ENCODE measurements around the gene MT1E.
"Not testable (repeated sequence)": the region's sequence is repeated elsewhere in the genome, so short reads cannot be mapped to it uniquely, and the experiment has no call there.

MT1E gene

DNA sequence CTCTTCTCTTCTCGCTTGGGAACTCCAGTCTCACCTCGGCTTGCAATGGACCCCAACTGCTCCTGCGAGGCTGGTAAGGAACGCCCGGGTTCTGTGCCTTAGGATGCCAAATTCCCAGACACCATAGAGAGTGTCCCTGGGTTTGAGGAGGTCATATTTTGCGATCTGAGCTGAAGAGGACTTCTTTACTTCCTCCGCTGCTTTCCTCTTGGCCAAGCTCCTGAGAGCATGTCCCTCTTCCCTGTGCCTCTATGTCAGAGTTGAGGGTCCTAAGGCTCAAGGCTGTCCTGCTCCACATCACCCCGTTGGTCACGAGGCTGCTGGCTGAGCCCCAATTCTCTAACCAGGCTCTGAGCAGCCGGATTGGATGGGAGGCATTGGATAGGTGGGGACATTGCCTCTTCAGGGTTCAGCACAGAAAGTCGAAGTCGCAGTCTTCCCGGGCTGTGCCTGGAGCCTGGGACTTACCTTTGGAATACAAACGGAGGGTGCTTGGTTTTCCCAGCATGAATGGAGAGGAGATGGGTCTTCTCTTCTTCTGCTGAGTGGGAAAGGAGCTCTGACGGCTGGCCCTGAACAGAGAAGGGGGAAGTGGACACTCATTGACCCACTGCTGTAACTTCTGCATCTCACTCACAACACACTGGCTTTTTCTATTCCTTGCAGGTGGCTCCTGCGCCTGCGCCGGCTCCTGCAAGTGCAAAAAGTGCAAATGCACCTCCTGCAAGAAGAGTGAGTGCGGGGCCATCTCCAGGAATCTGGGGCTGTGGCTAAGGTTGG, 44.4 kb downstream of the MT1E start:
- peaks cover 56% of the 10 kb centered on the region for H3K27me3 ChIP-seq (ENCODE audit: control insufficient read depth, insufficient read depth, low read length)
- H3K4me3 ChIP-seq (ENCODE audit: low read length) = no peak overlapping the region
- H3K36me3 ChIP-seq (ENCODE audit: insufficient read depth, low read length) = no peaks in the 10 kb centered on the region
- H3K9ac ChIP-seq (ENCODE audit: low read depth, low read length) = no peak overlapping the region
- peaks cover 3% of the 10 kb centered on the region for H3K4me1 ChIP-seq (ENCODE audit: control insufficient read depth, insufficient read depth, low read length)
- H3K4me2 ChIP-seq (ENCODE audit: low read length) = no peak overlapping the region
- no peaks in the 10 kb centered on the region for H3K9me3 ChIP-seq (replicated peaks; ENCODE audit: low read length)

DNA sequence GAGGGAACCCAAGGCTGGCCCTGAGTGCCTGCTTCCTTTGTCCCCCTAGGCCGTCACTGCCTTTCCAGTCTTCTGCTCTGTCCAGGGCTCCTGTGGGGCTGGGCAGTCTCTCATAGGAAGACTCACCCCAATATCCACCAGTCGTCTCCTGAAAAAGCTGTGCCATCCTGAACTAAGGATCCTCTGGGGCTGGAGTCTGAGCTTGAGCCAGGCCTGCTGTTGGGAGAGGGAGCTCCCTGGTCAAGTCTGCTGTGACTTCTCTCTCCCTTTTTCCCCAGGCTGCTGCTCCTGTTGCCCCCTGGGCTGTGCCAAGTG, 45.0 kb downstream of the MT1E start:
- peaks cover 56% of the 10 kb centered on the region for H3K27me3 ChIP-seq (ENCODE audit: control insufficient read depth, insufficient read depth, low read length)
- H3K36me3 ChIP-seq (ENCODE audit: insufficient read depth, low read length) = no peaks in the 10 kb centered on the region
- H3K4me1 ChIP-seq (ENCODE audit: control insufficient read depth, insufficient read depth, low read length) = peaks cover 3% of the 10 kb centered on the region
- H3K4me2 ChIP-seq (ENCODE audit: low read length) = no peak overlapping the region
- no peak overlapping the region for H3K9ac ChIP-seq (ENCODE audit: low read depth, low read length)
- H3K9me3 ChIP-seq (replicated peaks; ENCODE audit: low read length) = no peaks in the 10 kb centered on the region
- H3K4me3 ChIP-seq (ENCODE audit: low read length) = no peak overlapping the region

GRCh38 chr16:56671691-56672090, 46.1 kb downstream of the MT1E start:
- H3K4me1 ChIP-seq (ENCODE audit: control insufficient read depth, insufficient read depth, low read length); H3K4me3 ChIP-seq (ENCODE audit: low read length); H3K9me3 ChIP-seq (replicated peaks; ENCODE audit: low read length); H3K36me3 ChIP-seq (ENCODE audit: insufficient read depth, low read length); H3K9ac ChIP-seq (ENCODE audit: low read depth, low read length); H3K4me2 ChIP-seq (ENCODE audit: low read length): not testable (repeated sequence)
- H3K27me3 ChIP-seq (ENCODE audit: control insufficient read depth, insufficient read depth, low read length) = peaks cover 47% of the 10 kb centered on the region

DNA sequence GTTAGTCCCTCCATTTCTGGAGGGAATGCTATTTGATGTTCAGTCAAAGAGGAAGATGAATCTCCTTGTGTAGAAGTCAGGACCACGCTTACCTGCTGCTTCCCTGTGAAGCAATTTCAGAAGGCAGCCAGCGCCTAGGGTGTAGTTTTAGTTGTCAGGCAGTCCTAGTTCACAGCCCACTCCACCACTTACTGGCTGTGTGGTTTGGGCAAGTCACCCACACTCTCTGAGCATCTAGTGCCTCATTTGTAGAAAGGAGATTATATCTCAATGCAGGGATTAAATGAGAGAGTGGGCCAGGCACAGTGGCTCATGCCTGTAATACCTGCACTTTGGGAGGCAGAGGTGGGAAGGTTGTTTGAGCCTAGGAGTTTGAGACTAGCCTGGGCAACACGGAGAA, 46.6 kb downstream of the MT1E start:
- peaks cover 42% of the 10 kb centered on the region for H3K27me3 ChIP-seq (ENCODE audit: control insufficient read depth, insufficient read depth, low read length)
- H3K9me3 ChIP-seq (replicated peaks; ENCODE audit: low read length); H3K4me3 ChIP-seq (ENCODE audit: low read length); H3K9ac ChIP-seq (ENCODE audit: low read depth, low read length); H3K4me1 ChIP-seq (ENCODE audit: control insufficient read depth, insufficient read depth, low read length); H3K4me2 ChIP-seq (ENCODE audit: low read length); H3K36me3 ChIP-seq (ENCODE audit: insufficient read depth, low read length): not testable (repeated sequence)

DNA sequence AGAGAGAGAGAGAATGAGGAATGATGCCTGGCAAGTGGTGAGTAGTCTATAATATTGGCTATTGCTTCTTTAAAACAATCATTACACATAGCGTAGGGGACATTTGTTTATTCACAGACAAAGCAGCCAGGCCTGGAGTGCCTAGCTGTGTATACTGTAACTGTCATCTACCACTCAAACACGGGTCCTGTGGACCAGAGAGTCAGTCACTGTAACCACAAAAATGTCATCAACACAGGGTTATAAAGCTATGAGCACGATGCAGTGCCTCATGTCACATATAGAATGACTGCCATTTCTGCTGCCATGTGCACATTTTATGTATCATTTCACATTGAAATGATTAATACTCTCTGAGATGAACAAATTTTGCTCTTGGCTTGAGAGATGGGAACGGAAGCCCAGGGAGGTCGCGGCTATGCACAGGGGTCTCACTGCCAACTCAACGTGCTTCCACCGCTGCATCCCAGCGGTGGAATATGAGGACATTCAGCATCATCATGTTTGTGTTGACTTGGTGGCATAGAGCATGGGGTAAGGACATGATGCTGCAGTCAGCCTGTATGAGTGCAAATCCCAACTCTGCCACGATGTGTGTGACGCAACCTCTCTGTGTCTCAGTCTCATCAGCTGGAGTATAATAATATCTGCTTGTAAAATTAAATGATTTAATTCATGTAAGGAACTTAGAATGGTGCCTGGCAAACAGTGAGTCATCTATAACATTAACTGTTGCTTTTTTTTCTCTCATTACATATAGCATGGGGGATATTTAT, 47.4 kb downstream of the MT1E start:
- Histone ChIP-seq H3K9me3 (replicated peaks; ENCODE audit: low read length) (no peaks in the 10 kb centered on the region), H3K36me3 (ENCODE audit: insufficient read depth, low read length) (no peaks in the 10 kb centered on the region), H3K4me1 (ENCODE audit: control insufficient read depth, insufficient read depth, low read length) (peaks cover 1% of the 10 kb centered on the region), H3K4me2 (ENCODE audit: low read length) (no peak overlapping the region), H3K9ac (ENCODE audit: low read depth, low read length) (no peak overlapping the region), H3K27me3 (ENCODE audit: control insufficient read depth, insufficient read depth, low read length) (peaks cover 35% of the 10 kb centered on the region), H3K4me3 (ENCODE audit: low read length) (no peak overlapping the region)

DNA sequence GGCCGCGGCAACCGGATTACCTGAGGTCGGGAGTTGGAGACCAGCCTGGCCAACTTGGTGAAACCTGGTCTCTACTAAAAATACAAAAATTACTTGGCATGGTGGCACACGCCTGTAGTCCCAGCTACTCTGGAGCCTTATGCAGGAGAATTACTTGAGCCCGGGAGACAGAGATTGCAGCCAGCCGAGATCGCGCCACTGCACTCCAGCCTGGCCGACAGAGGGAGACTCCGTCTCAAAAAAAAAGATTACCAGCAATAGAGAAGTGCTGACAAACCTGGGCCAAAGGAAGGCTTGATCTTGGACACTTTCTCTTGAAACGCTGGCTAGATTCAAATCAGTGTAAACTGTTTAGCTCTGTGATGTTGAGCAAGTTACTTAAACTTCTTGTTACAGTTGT, 48.3 kb downstream of the MT1E start:
- no peak overlapping the region for H3K4me2 ChIP-seq (ENCODE audit: low read length)
- peaks cover 25% of the 10 kb centered on the region for H3K27me3 ChIP-seq (ENCODE audit: control insufficient read depth, insufficient read depth, low read length)
- no peak overlapping the region for H3K9ac ChIP-seq (ENCODE audit: low read depth, low read length)
- H3K36me3 ChIP-seq (ENCODE audit: insufficient read depth, low read length) = no peaks in the 10 kb centered on the region
- no peak overlapping the region for H3K4me3 ChIP-seq (ENCODE audit: low read length)
- H3K9me3 ChIP-seq (replicated peaks; ENCODE audit: low read length) = no peaks in the 10 kb centered on the region
- no peaks in the 10 kb centered on the region for H3K4me1 ChIP-seq (ENCODE audit: control insufficient read depth, insufficient read depth, low read length)

DNA sequence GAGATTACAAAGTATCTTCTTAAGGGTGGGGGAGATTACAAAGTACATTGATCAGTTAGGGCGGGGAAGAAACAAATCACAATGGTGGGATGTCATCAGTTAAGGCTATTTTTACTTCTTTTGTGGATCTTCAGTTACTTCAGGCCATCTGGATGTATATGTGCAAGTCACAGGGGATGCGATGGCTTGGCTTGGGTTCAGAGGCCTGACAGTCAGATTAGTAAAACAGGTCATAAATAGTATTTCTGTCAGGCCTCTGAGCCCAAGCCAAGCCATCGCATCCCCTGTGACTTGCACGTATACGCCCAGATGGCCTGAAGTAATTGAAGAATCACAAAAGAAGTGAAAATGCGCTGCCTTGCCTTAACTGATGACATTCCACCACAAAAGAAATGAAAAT, 49.0 kb downstream of the MT1E start:
- H3K4me1 ChIP-seq (ENCODE audit: control insufficient read depth, insufficient read depth, low read length); H3K9ac ChIP-seq (ENCODE audit: low read depth, low read length); H3K4me3 ChIP-seq (ENCODE audit: low read length); H3K4me2 ChIP-seq (ENCODE audit: low read length); H3K9me3 ChIP-seq (replicated peaks; ENCODE audit: low read length); H3K36me3 ChIP-seq (ENCODE audit: insufficient read depth, low read length): not testable (repeated sequence)
- peaks cover 18% of the 10 kb centered on the region for H3K27me3 ChIP-seq (ENCODE audit: control insufficient read depth, insufficient read depth, low read length)

- Histone ChIP-seq H3K4me1 (ENCODE audit: control insufficient read depth, insufficient read depth, low read length) (no peaks in the 10 kb centered on the region), H3K4me3 (ENCODE audit: low read length) (no peak overlapping the region), H3K9me3 (replicated peaks; ENCODE audit: low read length) (no peaks in the 10 kb centered on the region), H3K36me3 (ENCODE audit: insufficient read depth, low read length) (no peaks in the 10 kb centered on the region), H3K4me2 (ENCODE audit: low read length) (no peak overlapping the region), H3K9ac (ENCODE audit: low read depth, low read length) (no peak overlapping the region), H3K27me3 (ENCODE audit: control insufficient read depth, insufficient read depth, low read length) (peaks cover 7% of the 10 kb centered on the region)
Measured at GRCh38 chr16:56675685-56676210, 50.2 kb downstream of the MT1E start.
